ENCODE measurements around the gene UCP2. TPM values are rescaled to one million over a fixed set of nuclear protein-coding genes. Genes with fewer than 3 reads are reported as not detected.

Gene UCP2
- total and polyA plus RNA-seq, 2 donors from 2014 or later: 36.4 to 104 TPM

GRCh38 chr11:73978576-73979086, 4.0 kb downstream of the UCP2 start:
- peaks cover 0 to 4% (median 0%) of the 10 kb centered on the region in 3 donors for H3K36me3 ChIP-seq (ENCODE audit: control insufficient read depth in 2 of 3, insufficient read depth in 3 of 3, low read length in 3 of 3)
- no peak for TF ChIP-seq CTCF (IDR thresholded peaks at IDR 0.05; ENCODE audit: borderline replicate concordance, extremely low read depth, insufficient read depth)

GRCh38 chr11:73977856-73978519, 4.7 kb downstream of the UCP2 start:
- Histone ChIP-seq H3K27ac (ENCODE audit: low read depth in 2 of 2, low read length in 2 of 2) (no peak overlapping the region), H3K4me1 (ENCODE audit: control insufficient read depth in 2 of 3, insufficient read depth in 2 of 3, low read depth in 1 of 3, low read length in 3 of 3) (peaks cover 0 to 7% (median 0%) of the 10 kb centered on the region in 3 donors)
- FAIRE-seq: no peak

More at GRCh38 chr11:73978576-73979086, 4.0 kb downstream of the UCP2 start:
- DNase-seq (no peak), FAIRE-seq (no peak)
- H3K9me3 ChIP-seq (ENCODE audit: control insufficient read depth in 2 of 3, insufficient read depth in 1 of 3, low read length in 3 of 3): no peaks in the 10 kb centered on the region
- H3K4me1 ChIP-seq (ENCODE audit: control insufficient read depth in 2 of 3, insufficient read depth in 2 of 3, low read depth in 1 of 3, low read length in 3 of 3): peaks cover 0 to 9% (median 2%) of the 10 kb centered on the region in 3 donors
- H3K9ac ChIP-seq (ENCODE audit: low read length in 3 of 3): no peak overlapping the region
- H3K4me3 ChIP-seq (ENCODE audit: low read length in 3 of 3): no peak overlapping the region
- intact Hi-C loops (cut with DNase I): no loop called here
- H3K27me3 ChIP-seq (ENCODE audit: control insufficient read depth, insufficient read depth, low read length): no peaks in the 10 kb centered on the region
- no peak overlapping the region for H3K27ac ChIP-seq (ENCODE audit: low read depth in 2 of 2, low read length in 2 of 2)

DNA sequence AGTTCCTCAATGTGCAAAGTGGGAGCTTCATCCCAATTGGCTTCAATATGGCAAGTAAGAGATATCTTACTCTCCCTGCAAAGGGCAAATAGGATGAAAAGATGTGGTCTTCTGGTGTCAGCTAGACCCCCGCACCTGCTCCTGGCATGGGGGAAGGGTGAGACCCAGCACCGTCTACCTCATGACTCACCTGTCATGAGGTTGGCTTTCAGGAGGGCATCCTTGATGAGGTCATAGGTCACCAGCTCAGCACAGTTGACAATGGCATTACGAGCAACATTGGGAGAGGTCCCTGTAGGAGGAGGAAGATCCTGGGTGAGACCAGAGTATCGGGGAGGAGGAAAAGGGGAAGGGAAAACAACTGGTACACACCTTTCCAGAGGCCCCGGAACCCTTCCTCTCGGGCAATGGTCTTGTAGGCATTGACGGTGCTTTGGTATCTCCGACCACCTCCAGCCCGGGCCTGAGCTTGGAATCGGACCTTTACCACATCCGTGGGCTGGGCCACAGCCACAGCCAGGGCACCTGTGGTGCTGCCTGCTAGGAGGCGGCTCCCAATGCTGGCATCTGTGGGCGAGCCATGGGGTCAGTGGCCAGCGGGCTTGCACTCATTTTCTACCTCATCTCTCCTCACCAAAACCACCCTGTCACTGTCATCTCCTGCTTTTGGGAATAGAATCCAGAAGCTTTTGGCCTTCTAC, 6.0 kb downstream of the UCP2 start:
- no peak overlapping the region for H3K27ac ChIP-seq (ENCODE audit: low read depth in 2 of 2, low read length in 2 of 2)
- intact Hi-C loops (cut with DNase I): no loop called here
- H3K4me1 ChIP-seq (ENCODE audit: control insufficient read depth in 2 of 3, insufficient read depth in 2 of 3, low read depth in 1 of 3, low read length in 3 of 3): peaks cover 0 to 7% (median 0%) of the 10 kb centered on the region in 3 donors
- FAIRE-seq: no peak
- H3K9ac ChIP-seq (ENCODE audit: low read length in 3 of 3): no peak overlapping the region
- H3K4me3 ChIP-seq (ENCODE audit: low read length in 3 of 3): no peak overlapping the region
- H3K27me3 ChIP-seq (ENCODE audit: control insufficient read depth, insufficient read depth, low read length): no peaks in the 10 kb centered on the region
- peak in 1 of 5 donors; percentile 37 for DNase-seq
- H3K9me3 ChIP-seq (ENCODE audit: control insufficient read depth in 2 of 3, insufficient read depth in 1 of 3, low read length in 3 of 3): no peaks in the 10 kb centered on the region
- peaks cover 0 to 4% (median 0%) of the 10 kb centered on the region in 3 donors for H3K36me3 ChIP-seq (ENCODE audit: control insufficient read depth in 2 of 3, insufficient read depth in 3 of 3, low read length in 3 of 3)
- TF ChIP-seq CTCF (IDR thresholded peaks at IDR 0.05; ENCODE audit: borderline replicate concordance, extremely low read depth, insufficient read depth): no peak

More at GRCh38 chr11:73977856-73978519, 4.7 kb downstream of the UCP2 start:
- Histone ChIP-seq H3K9me3 (ENCODE audit: control insufficient read depth in 2 of 3, insufficient read depth in 1 of 3, low read length in 3 of 3) (no peaks in the 10 kb centered on the region), H3K9ac (ENCODE audit: low read length in 3 of 3) (no peak overlapping the region), H3K27me3 (ENCODE audit: control insufficient read depth, insufficient read depth, low read length) (no peaks in the 10 kb centered on the region), H3K36me3 (ENCODE audit: control insufficient read depth in 2 of 3, insufficient read depth in 3 of 3, low read length in 3 of 3) (peaks cover 0 to 4% (median 0%) of the 10 kb centered on the region in 3 donors), H3K4me3 (ENCODE audit: low read length in 3 of 3) (no peak overlapping the region)
- no peak for TF ChIP-seq CTCF (IDR thresholded peaks at IDR 0.05; ENCODE audit: borderline replicate concordance, extremely low read depth, insufficient read depth)
- intact Hi-C loops (cut with DNase I): no loop called here
- DNase-seq: peak in 1 of 5 donors; percentile 49
